ENCODE measurements around the gene PHLDB3. TPM values are rescaled to one million over a fixed set of nuclear protein-coding genes. Genes with fewer than 3 reads are reported as not detected.

Gene PHLDB3
- polyA plus RNA-seq, 1 of the 3 experiments (the other 2 are of a cell fraction): 15.6 TPM

- no peak overlapping the region for H3K27ac ChIP-seq (ENCODE audit: low read depth in 2 of 2, low read length in 1 of 2)
- H3K36me3 ChIP-seq (replicated peaks in 1 of 2; ENCODE audit: control insufficient read depth in 1 of 2, insufficient read depth in 2 of 2, low read length in 1 of 2): no peaks in the 10 kb centered on the region
- no peaks in the 10 kb centered on the region for H3K27me3 ChIP-seq (ENCODE audit: insufficient read depth)
- no peak for DNase-seq
- H2AFZ ChIP-seq (ENCODE audit: low read depth): no peak overlapping the region
- no peaks in the 10 kb centered on the region for H4K20me1 ChIP-seq (ENCODE audit: insufficient read depth)
- no peaks in the 10 kb centered on the region for H3F3A ChIP-seq (replicated peaks; ENCODE audit: insufficient read depth)
- ChIA-PET CTCF (interaction anchor here (0.8 to 1.2 kb wide), 2 partner anchors 37 to 114 kb away, joined by 3 read pairs; partner anchors contain the start of gene ZNF576), POLR2A (no interaction called here)
- H3K79me2 ChIP-seq (ENCODE audit: insufficient read depth): no peaks in the 10 kb centered on the region
- 77% methylated on average over 3 of the region's 4 CpGs for WGBS (ENCODE audit: low lambda C conversion rate)
- no peak for TF ChIP-seq PBX3 (IDR thresholded peaks at IDR 0.05)
- TF ChIP-seq IRF3 (IDR thresholded peaks at IDR 0.05; ENCODE audit: low read depth, low read length): no peak
- TF ChIP-seq FOXM1 (IDR thresholded peaks at IDR 0.05; ENCODE audit: low read depth): no peak
- TF ChIP-seq SMC3 (IDR thresholded peaks at IDR 0.05; ENCODE audit: low read depth, low read length): no peak
- TF ChIP-seq RFX5 (IDR thresholded peaks at IDR 0.05; ENCODE audit: low read length): no peak
- TF ChIP-seq JUND (IDR thresholded peaks at IDR 0.05): no peak
- TF ChIP-seq REST (IDR thresholded peaks at IDR 0.05; ENCODE audit: low read depth, low read length): no peak
- TF ChIP-seq EP300 (IDR thresholded peaks at IDR 0.05; ENCODE audit: borderline replicate concordance in 1 of 2, low read depth in 1 of 2, low read length in 1 of 2): no peak
- TF ChIP-seq RCOR1 (IDR thresholded peaks at IDR 0.05; ENCODE audit: low read length): no peak
- no peak for TF ChIP-seq USF2 (IDR thresholded peaks at IDR 0.05; ENCODE audit: borderline replicate concordance, low read depth, low read length)
- TF ChIP-seq ELF1 (IDR thresholded peaks at IDR 0.05): no peak
- no peak for TF ChIP-seq MEF2A (IDR thresholded peaks at IDR 0.05; ENCODE audit: borderline replicate concordance, low read depth)
- TF ChIP-seq GATA2 (CRISPR knock-in tag; IDR thresholded peaks at IDR 0.05): no peak
- TF ChIP-seq TAF1 (IDR thresholded peaks at IDR 0.05; ENCODE audit: borderline replicate concordance, low read depth, low read length): no peak
- TF ChIP-seq RAD21 (IDR thresholded peaks at IDR 0.05; ENCODE audit: low read length): no peak
- no peak for TF ChIP-seq MXI1 (IDR thresholded peaks at IDR 0.05; ENCODE audit: low read depth, low read length)
- TF ChIP-seq CTCF (IDR thresholded peaks at IDR 0.05): no peak
- H3K9ac ChIP-seq: no peak overlapping the region
- no peak overlapping the region for H3K4me3 ChIP-seq (ENCODE audit: low read depth in 2 of 2, low read length in 1 of 2)
- no peaks in the 10 kb centered on the region for H3K4me1 ChIP-seq (ENCODE audit: control insufficient read depth in 1 of 2, insufficient read depth in 2 of 2, low read depth in 1 of 2, low read length in 1 of 2)
- H3K4me2 ChIP-seq: no peak overlapping the region
- H3K9me3 ChIP-seq: no peaks in the 10 kb centered on the region
- no peaks in the 10 kb centered on the region for H3K9me2 ChIP-seq
Observed at GRCh38 chr19:43482193-43482592, 22.4 kb downstream of the PHLDB3 start.

Measured in SK-N-SH (cell line).